T-cell (primary cell): ENCODE results near the gene RMP24.

ENCODE experiments used
- ATAC-seq, 4 experiments: fragments of 200-7000 bp in 3 of 4; fragments of 150-1000 bp in 1 of 4; cut with Tn5 transposase; replicated peaks in 1 of 4; 1 replicate in 3 of 4; 2 replicates in 1 of 4; pipeline ENCODE4 v1.10.0; 2021; ENCODE audit warnings: moderate library complexity in 3 of 4, mild to moderate bottlenecking in 2 of 4, moderate number of reproducible peaks in 1 of 4
- CTCF ChIA-PET, 2 donors: fragments of 300-600 bp; sonication (Branson Sonifier 250); formaldehyde crosslinking; loops; one replicate each; lab custom pipeline; 2022; ENCODE audit warnings: antibody characterized with exemption in 2 of 2; lab: Charles Lee
- POLR2A ChIA-PET, 2 donors: fragments of 300-600 bp; sonication (Branson Sonifier 250); formaldehyde crosslinking; loops; one replicate each; lab custom pipeline; 2022; ENCODE audit warnings: antibody characterized with exemption in 2 of 2; lab: Charles Lee
- DNase-seq, 35 experiments: peaks; one replicate each; pipeline versions ENCODE4 v3.0.0 to v3.0.0-alpha.2; 2013 to 2023
- H3K27ac ChIP-seq: one replicate; pipeline ENCODE4 v1.5.1; 2013; ENCODE audit warnings: low read length
- H3K27me3 ChIP-seq, 2 experiments: replicated peaks in 1 of 2; 1 replicate in 1 of 2; 2 replicates in 1 of 2; pipeline versions ENCODE4 v1.6.1 to v1.7.0; 2013; ENCODE audit warnings: low read length in 1 of 2, mixed read lengths in 1 of 2; ENCODE audit not compliant: control insufficient read depth in 2 of 2, insufficient read depth in 2 of 2; ENCODE audit errors: extremely low read depth in 1 of 2
- H3K36me3 ChIP-seq, 2 donors: 1 replicate in 1 of 2; 2 replicates in 1 of 2; pipeline versions ENCODE4 v1.6.1 to v1.7.0; 2013; ENCODE audit warnings: low read length in 1 of 2; ENCODE audit not compliant: control insufficient read depth in 2 of 2, insufficient read depth in 1 of 2; ENCODE audit errors: extremely low read depth in 1 of 2
- H3K4me1 ChIP-seq, 2 experiments: 1 replicate in 1 of 2; 2 replicates in 1 of 2; pipeline versions ENCODE4 v1.6.1 to v1.7.0; 2013; ENCODE audit warnings: low read length in 2 of 2, mixed read lengths in 1 of 2; ENCODE audit not compliant: insufficient read depth in 2 of 2, control insufficient read depth in 1 of 2; ENCODE audit errors: extremely low read depth in 1 of 2
- H3K4me3 ChIP-seq, 2 donors: 1 replicate in 1 of 2; 2 replicates in 1 of 2; pipeline versions ENCODE4 v1.5.1 to v1.7.0; 2013; ENCODE audit warnings: mild to moderate bottlenecking in 2 of 2, low read length in 1 of 2, moderate library complexity in 1 of 2; ENCODE audit not compliant: control insufficient read depth in 1 of 2; ENCODE audit errors: extremely low read depth in 1 of 2
- H3K9me3 ChIP-seq: 2 replicates; pipeline ENCODE4 v1.7.0; 2013
- H3K27ac Mint-ChIP-seq, 2 donors: one replicate each; pipeline ENCODE4 v1.8.0; 2020 to 2021; ENCODE audit warnings: mild to moderate bottlenecking in 2 of 2, mixed read lengths in 2 of 2
- H3K27me3 Mint-ChIP-seq, 2 donors: one replicate each; pipeline ENCODE4 v1.8.0; 2021 to 2022; ENCODE audit warnings: mixed read lengths in 2 of 2
- H3K36me3 Mint-ChIP-seq: one replicate; pipeline ENCODE4 v1.8.0; 2021; ENCODE audit warnings: mixed read lengths
- H3K4me1 Mint-ChIP-seq, 3 donors: one replicate each; pipeline ENCODE4 v1.8.0; 2020 to 2022; ENCODE audit warnings: mixed read lengths in 3 of 3, mild to moderate bottlenecking in 1 of 3
- H3K4me3 Mint-ChIP-seq, 3 donors: one replicate each; pipeline ENCODE4 v1.8.0; 2020 to 2022; ENCODE audit warnings: mild to moderate bottlenecking in 3 of 3, mixed read lengths in 3 of 3, moderate library complexity in 3 of 3
- H3K9me3 Mint-ChIP-seq, 3 donors: one replicate each; pipeline ENCODE4 v1.8.0; 2020 to 2022; ENCODE audit warnings: mixed read lengths in 3 of 3
- WGBS: methylation state at CpG from one replicate; pipeline ENCODE4 v1.1.5; 2013; ENCODE audit warnings: missing lambda C conversion rate; ENCODE audit not compliant: insufficient coverage; 5-methylcytosine and 5-hydroxymethylcytosine counted together

The RMP24 gene

DNA sequence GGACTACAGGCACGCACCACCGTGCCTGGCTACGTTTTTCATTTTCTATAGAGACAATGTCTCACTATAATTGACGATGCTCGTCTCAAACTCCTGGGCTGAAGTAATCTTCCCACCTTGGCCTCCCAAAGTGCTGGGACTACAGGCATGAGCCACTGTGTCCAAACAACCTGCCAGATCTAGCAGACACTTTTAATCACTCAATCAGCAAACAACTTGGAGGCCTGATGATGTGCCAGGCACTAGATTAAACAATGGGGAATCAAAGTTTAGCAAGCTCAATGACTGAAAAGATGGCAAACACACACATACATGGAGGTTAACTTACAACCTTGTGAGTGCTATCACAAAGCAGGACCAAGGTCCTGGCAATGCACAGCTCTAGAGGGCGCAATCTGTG lies 29.8 kb upstream of the RMP24 start:
- Mint-ChIP-seq H3K27ac (no peak overlapping the region), H3K27me3 (peaks cover 0 to 10% of the 10 kb centered on the region in 2 donors), H3K4me1 (no peaks in the 10 kb centered on the region), H3K36me3 (no peaks in the 10 kb centered on the region), H3K9me3 (no peaks in the 10 kb centered on the region), H3K4me3 (no peak overlapping the region)
- H3K27me3 ChIP-seq = peaks cover 0 to 14% of the 10 kb centered on the region in 2 experiments
- no peaks in the 10 kb centered on the region for H3K36me3 ChIP-seq
- ChIA-PET POLR2A (no interaction called here), CTCF (interaction anchor here in 1 of 2 donors (0.5 kb wide), 1 partner anchor 186 kb away, joined by 3 read pairs; no protein-coding TSS in a partner anchor)
- H3K4me3 ChIP-seq = no peak overlapping the region
- 93% methylated on average over 5 of the region's 6 CpGs for WGBS
- no peak for DNase-seq
- no peaks in the 10 kb centered on the region for H3K9me3 ChIP-seq
- no peak for ATAC-seq
- no peaks in the 10 kb centered on the region for H3K4me1 ChIP-seq
- no peak overlapping the region for H3K27ac ChIP-seq

DNA sequence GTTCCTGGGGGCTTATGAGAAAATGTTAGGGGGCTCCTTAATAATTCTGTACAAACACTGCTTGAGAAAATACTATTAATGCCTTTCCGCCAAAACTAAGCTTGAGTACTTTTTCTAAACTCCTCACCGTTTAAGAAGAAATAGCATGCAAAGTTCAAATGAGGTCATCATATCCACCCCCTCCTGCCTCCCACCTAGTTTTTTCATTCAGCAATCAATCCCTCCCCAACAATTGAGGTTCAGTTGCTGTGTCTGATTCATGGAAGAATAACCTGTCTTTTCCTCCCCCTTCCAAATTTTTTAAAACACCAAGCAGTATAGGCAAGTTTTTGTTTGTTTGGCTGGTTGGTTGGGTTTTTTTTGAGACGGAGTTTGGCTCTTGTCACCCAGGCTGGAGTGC lies 24.4 kb upstream of the RMP24 start:
- CTCF ChIA-PET = interaction anchor here (0.6 to 1.2 kb wide), 3 partner anchors 192 to 547 kb away, joined by 3 read pairs; no protein-coding TSS in a partner anchor
- WGBS = 90% methylated on average over 3 of the region's 3 CpGs
- no peak overlapping the region for H3K4me3 Mint-ChIP-seq

DNA sequence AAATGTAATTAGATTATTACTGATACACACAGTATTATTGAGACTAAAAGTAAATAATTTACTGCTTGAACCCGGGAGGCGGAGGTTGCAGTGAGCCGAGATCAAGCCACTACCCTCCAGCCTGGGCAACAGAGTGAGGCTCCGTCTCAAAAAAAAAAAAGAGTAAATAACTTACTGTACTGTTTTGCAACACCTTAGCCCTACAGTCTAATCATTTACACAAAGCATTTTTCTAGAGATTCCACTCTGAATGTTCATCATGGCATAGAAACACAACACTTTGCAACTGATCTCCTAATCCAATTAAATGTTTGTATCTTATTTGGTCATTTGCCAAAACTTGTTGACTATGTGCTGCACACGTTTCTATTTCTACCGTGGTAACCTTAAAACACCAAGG lies 23.4 kb upstream of the RMP24 start:
- no peak overlapping the region for H3K27ac Mint-ChIP-seq
- H3K4me3 Mint-ChIP-seq = peak overlapping the region in 1 of 3 donors; percentile 89
- peaks cover 4 to 10% (median 10%) of the 10 kb centered on the region in 3 donors for H3K4me1 Mint-ChIP-seq
- Histone ChIP-seq H3K4me1 (peaks cover 0 to 7% of the 10 kb centered on the region in 2 experiments), H3K9me3 (no peaks in the 10 kb centered on the region), H3K27ac (no peak overlapping the region), H3K27me3 (peaks cover 0 to 11% of the 10 kb centered on the region in 2 experiments), H3K36me3 (no peaks in the 10 kb centered on the region), H3K4me3 (no peak overlapping the region)
- ChIA-PET POLR2A (no interaction called here), CTCF (no interaction called here)
- ATAC-seq (no peak), DNase-seq (no peak)
- peaks cover 20 to 21% of the 10 kb centered on the region in 2 donors for H3K27me3 Mint-ChIP-seq
- H3K36me3 Mint-ChIP-seq = no peaks in the 10 kb centered on the region
- H3K9me3 Mint-ChIP-seq = no peaks in the 10 kb centered on the region
- 100% methylated on average over 2 of the region's 6 CpGs for WGBS

More for the DNA sequence above, 24.4 kb upstream of the RMP24 start:
- Histone ChIP-seq H3K9me3 (no peaks in the 10 kb centered on the region), H3K36me3 (no peaks in the 10 kb centered on the region), H3K4me3 (no peak overlapping the region), H3K27ac (no peak overlapping the region), H3K4me1 (peaks cover 0 to 7% of the 10 kb centered on the region in 2 experiments), H3K27me3 (peaks cover 0 to 11% of the 10 kb centered on the region in 2 experiments)
- peaks cover 19 to 20% of the 10 kb centered on the region in 2 donors for H3K27me3 Mint-ChIP-seq
- ATAC-seq = no peak
- peaks cover 4 to 10% (median 10%) of the 10 kb centered on the region in 3 donors for H3K4me1 Mint-ChIP-seq
- H3K36me3 Mint-ChIP-seq = no peaks in the 10 kb centered on the region
- no peak for DNase-seq
- POLR2A ChIA-PET = no interaction called here
- H3K27ac Mint-ChIP-seq = no peak overlapping the region
- H3K9me3 Mint-ChIP-seq = no peaks in the 10 kb centered on the region

DNA sequence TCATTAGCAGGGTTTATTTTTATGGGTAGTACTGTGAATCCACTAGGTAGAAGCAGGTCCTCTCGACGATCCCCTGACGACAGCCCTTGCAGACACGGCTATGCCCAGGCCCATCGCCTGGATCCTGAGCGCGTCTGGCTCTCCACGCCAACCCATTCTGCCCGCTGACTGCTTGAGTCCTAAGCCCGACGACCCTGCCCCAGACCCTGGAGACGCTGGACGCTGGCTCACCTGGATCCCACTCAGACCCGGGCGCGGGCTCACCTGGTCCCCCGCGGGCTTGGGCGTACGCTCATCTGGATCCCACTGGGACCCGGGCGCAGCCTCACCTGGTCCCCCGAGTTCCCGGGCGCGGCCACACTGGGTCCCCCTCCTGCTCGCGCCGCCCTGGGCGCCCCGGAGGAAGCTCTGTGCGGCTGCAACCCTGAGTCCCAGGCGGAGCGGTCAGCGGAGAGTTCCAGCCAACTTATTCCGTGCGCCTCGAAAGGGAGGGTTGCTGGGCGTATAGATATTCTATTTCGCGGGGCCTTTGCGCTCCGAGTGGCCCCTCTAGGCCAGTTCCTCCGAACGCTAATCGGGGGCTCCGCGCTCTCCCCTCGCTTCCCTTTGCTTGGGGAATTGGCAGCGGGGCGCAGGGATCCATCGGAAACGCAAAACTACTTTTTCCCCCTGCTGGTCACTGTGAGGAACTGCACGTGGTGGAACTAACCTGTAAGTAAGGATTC lies 22.4 kb upstream of the RMP24 start:
- POLR2A ChIA-PET = no interaction called here
- H3K4me1 Mint-ChIP-seq = peaks cover 4 to 10% (median 10%) of the 10 kb centered on the region in 3 donors
- no peaks in the 10 kb centered on the region for H3K36me3 Mint-ChIP-seq
- peak overlapping the region; percentile 57 to 75 for H3K4me3 ChIP-seq
- H3K27ac Mint-ChIP-seq = no peak overlapping the region
- no peak overlapping the region for H3K27ac ChIP-seq
- CTCF ChIA-PET = interaction anchor here in 1 of 2 donors (0.6 to 0.8 kb wide), 2 partner anchors 9 to 194 kb away, joined by 3 read pairs; no protein-coding TSS in a partner anchor
- 15% methylated on average over 49 of the region's 54 CpGs for WGBS
- H3K9me3 ChIP-seq = no peaks in the 10 kb centered on the region
- H3K36me3 ChIP-seq = no peaks in the 10 kb centered on the region
- peaks cover 0 to 7% of the 10 kb centered on the region in 2 experiments for H3K4me1 ChIP-seq
- peak overlapping the region; percentile 79 to 89 (median 80) for H3K4me3 Mint-ChIP-seq
- peaks cover 22 to 23% of the 10 kb centered on the region in 2 donors for H3K27me3 Mint-ChIP-seq
- H3K27me3 ChIP-seq = peaks cover 0 to 11% of the 10 kb centered on the region in 2 experiments
- H3K9me3 Mint-ChIP-seq = no peaks in the 10 kb centered on the region
- DNase-seq = peak in 34 of 35 experiments; percentile 8 to 77 (median 34)
- peak; percentile 76 to 83 (median 78) for ATAC-seq

DNA sequence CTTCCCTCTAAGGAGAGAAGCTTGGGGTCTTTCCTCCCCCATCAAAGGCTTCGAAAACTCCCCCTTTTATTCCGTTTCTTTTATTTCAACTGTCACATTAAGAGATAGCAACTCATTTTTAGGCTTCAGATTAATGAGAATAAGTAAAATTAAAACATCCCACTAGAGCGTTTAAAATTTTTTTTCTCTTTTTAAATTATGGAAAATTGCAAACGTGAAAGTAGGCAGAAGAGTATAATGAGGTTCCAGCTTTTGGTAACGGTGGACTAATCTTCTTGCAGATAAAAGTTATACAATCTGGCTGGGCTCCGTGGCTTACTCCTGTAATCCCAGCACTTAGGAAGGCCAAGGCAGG lies 21.9 kb upstream of the RMP24 start:
- POLR2A ChIA-PET = no interaction called here

DNA sequence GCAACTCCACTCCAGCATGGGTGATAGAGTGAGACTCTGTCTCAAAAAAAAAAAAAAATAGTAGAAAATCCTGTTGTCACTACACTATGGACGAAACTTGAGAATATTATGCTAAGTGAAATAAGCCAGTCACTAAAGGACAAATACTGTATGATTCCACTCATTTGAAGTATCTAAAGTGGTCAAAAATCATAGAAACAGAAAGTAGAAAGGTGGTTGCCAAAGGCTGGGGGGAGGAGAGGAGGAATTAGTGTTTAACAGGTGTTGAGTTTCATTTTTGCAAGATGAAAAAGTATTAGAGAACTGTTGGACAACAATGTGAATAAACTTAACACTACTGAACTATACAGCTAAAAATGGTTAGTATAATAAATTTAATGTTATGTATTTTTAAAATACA lies 18.8 kb upstream of the RMP24 start:
- ChIA-PET CTCF (no interaction called here), POLR2A (no interaction called here)
- no peak overlapping the region for H3K4me3 Mint-ChIP-seq
- Histone ChIP-seq H3K4me1 (peaks cover 0 to 7% of the 10 kb centered on the region in 2 experiments), H3K9me3 (no peaks in the 10 kb centered on the region), H3K4me3 (no peak overlapping the region), H3K27ac (no peak overlapping the region), H3K36me3 (no peaks in the 10 kb centered on the region), H3K27me3 (peaks cover 0 to 10% of the 10 kb centered on the region in 2 experiments)
- DNase-seq (no peak), ATAC-seq (no peak)
- peaks cover 28 to 39% of the 10 kb centered on the region in 2 donors for H3K27me3 Mint-ChIP-seq
- H3K9me3 Mint-ChIP-seq = peaks cover 0 to under 1% (median 0%) of the 10 kb centered on the region in 3 donors
- H3K4me1 Mint-ChIP-seq = peaks cover 4 to 10% (median 10%) of the 10 kb centered on the region in 3 donors
- no peaks in the 10 kb centered on the region for H3K36me3 Mint-ChIP-seq
- H3K27ac Mint-ChIP-seq = no peak overlapping the region
- WGBS = no CpG with 5 or more reads among the region's 1 CpG

More for the DNA sequence above, 21.9 kb upstream of the RMP24 start:
- peaks cover 0 to 11% of the 10 kb centered on the region in 2 experiments for H3K27me3 ChIP-seq
- Mint-ChIP-seq H3K4me3 (peak overlapping the region; percentile 79 to 89 (median 80)), H3K27me3 (peaks cover 23% of the 10 kb centered on the region in 2 donors), H3K36me3 (no peaks in the 10 kb centered on the region), H3K4me1 (peaks cover 4 to 10% (median 10%) of the 10 kb centered on the region in 3 donors), H3K9me3 (no peaks in the 10 kb centered on the region), H3K27ac (no peak overlapping the region)
- WGBS = 33% methylated on average over 1 of the region's 6 CpGs
- no peak overlapping the region for H3K27ac ChIP-seq
- CTCF ChIA-PET = interaction anchor here in 1 of 2 donors (0.6 to 0.8 kb wide), 2 partner anchors 9 to 194 kb away, joined by 3 read pairs; no protein-coding TSS in a partner anchor
- DNase-seq (no peak), ATAC-seq (no peak)
- H3K36me3 ChIP-seq = no peaks in the 10 kb centered on the region
- peaks cover 0 to 7% of the 10 kb centered on the region in 2 experiments for H3K4me1 ChIP-seq
- H3K9me3 ChIP-seq = no peaks in the 10 kb centered on the region
- peak overlapping the region; percentile 57 to 75 for H3K4me3 ChIP-seq
